Large intestine (tissue), 3 donors: ENCODE measurements around the gene CASS4. TPM values are rescaled to one million over a fixed set of nuclear protein-coding genes. Genes with fewer than 3 reads are reported as not detected.
A peak's percentile ranks its signal among the peaks of the same experiment; 100 is the strongest.
"Not testable (repeated sequence)": the region's sequence is repeated elsewhere in the genome, so short reads cannot be mapped to it uniquely, and the experiment has no call there.

Source experiments
- DNase-seq, 2 donors: peaks; one replicate each; pipeline versions ENCODE4 v3.0.0 to v3.0.0-alpha.2; 2013
- H3K27ac ChIP-seq: one replicate; pipeline ENCODE4 v1.5.1; 2013; ENCODE audit warnings: low read length
- H3K27me3 ChIP-seq: 2 replicates; pipeline ENCODE4 v1.6.1; 2013; ENCODE audit warnings: low read length; ENCODE audit not compliant: control insufficient read depth, insufficient read depth
- H3K36me3 ChIP-seq: 2 replicates; pipeline ENCODE4 v1.6.1; 2013; ENCODE audit warnings: low read length; ENCODE audit not compliant: control insufficient read depth, insufficient read depth
- H3K4me1 ChIP-seq: one replicate; pipeline ENCODE4 v1.6.1; 2013; ENCODE audit warnings: low read length; ENCODE audit not compliant: control insufficient read depth, insufficient read depth
- H3K4me3 ChIP-seq: one replicate; pipeline ENCODE4 v1.5.1; 2013; ENCODE audit warnings: low read length
- H3K9me3 ChIP-seq: one replicate; pipeline ENCODE4 v1.6.1; 2013; ENCODE audit warnings: mild to moderate bottlenecking, low read depth, low read length, moderate library complexity; ENCODE audit not compliant: control insufficient read depth
- WGBS: methylation state at CpG from one replicate; pipeline ENCODE4 v1.1.5; 2013; ENCODE audit warnings: low lambda C conversion rate; ENCODE audit not compliant: insufficient coverage; 5-methylcytosine and 5-hydroxymethylcytosine counted together
- polyA plus RNA-seq: library from polyadenylated mRNA; unstranded; fragments of 120-200 nt; gene quantifications from one replicate; pipeline ENCODE4 v1.2.1, GENCODE V29; 2013

The CASS4 gene
- polyA plus RNA-seq, 1 donor: 1.2 TPM

DNA sequence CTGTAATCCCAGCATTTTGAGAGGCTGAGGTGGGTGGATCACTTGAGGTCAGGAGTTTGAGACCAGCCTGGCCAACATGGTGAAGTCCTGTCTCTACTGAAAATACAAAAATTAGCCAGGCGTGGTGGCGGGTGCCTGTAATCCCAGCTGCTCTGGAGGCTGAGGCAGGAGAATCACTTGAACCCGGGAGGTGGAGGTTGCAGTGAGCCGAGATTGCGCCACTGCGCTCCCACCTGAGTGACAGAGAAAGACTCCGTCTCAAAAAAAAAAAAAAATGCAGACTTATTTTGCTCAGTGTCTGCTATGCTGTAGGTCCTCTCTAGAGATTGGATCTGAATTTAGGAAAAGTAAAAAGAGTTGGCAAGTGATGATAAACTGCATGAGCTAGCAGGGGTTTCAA is 773 bp upstream of the CASS4 start:
- H3K4me1 ChIP-seq, H3K27me3 ChIP-seq: not testable (repeated sequence)
- WGBS: 96% methylated on average over 4 of the region's 7 CpGs

DNA sequence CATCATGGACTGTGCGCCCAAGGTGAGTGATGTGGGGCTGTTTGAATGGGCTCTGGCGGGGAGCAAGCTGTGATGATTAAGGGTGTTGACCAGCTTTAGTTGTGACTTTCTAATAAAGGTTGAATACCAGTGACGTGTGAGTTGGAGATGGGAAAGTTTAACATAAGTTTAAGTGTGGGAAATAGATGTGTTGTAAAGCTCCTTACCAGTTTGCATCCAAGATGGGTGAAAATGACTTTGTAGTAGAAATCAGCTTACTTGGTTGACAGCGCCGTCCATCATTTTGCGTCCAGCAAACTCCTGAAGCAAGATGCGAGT is 372 bp downstream of the CASS4 start:
- H3K4me1 ChIP-seq: no peaks in the 10 kb centered on the region
- peak overlapping the region; percentile 58 for H3K27ac ChIP-seq
- no peaks in the 10 kb centered on the region for H3K9me3 ChIP-seq
- H3K4me3 ChIP-seq: peak overlapping the region; percentile 12
- peaks cover 13% of the 10 kb centered on the region for H3K36me3 ChIP-seq
- no CpG with 5 or more reads among the region's 7 CpGs for WGBS
- H3K27me3 ChIP-seq: no peaks in the 10 kb centered on the region
- DNase-seq: no peak

More for the DNA sequence above, 773 bp upstream of the CASS4 start:
- H3K36me3 ChIP-seq: peaks cover 21% of the 10 kb centered on the region
- not testable (repeated sequence) for DNase-seq, H3K4me3 ChIP-seq, H3K27ac ChIP-seq, H3K9me3 ChIP-seq

DNA sequence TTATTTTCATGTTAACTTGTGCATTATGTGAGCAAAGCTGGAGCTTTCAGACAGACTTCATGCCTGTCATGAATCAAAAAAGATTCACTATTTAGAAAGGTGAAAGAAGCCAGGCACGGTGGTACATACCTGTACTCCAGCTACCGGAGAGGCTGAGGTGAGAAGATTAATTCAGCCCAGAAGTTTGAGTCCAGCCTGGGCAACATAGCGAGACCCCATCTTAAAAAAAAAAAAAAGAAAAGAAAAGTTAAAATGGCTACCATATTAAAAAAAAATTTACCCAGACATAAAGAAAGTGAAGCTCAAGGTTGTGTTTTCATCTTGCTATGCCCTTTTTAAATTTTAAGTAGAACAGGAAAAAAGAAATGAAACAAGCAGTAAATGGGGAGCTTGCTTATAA is 889 bp downstream of the CASS4 start:
- Histone ChIP-seq H3K9me3 (no peaks in the 10 kb centered on the region), H3K36me3 (peaks cover 8% of the 10 kb centered on the region), H3K4me1 (no peaks in the 10 kb centered on the region), H3K27me3 (no peaks in the 10 kb centered on the region), H3K27ac (no peak overlapping the region), H3K4me3 (no peak overlapping the region)
- no peak for DNase-seq
- 100% methylated on average over 1 of the region's 3 CpGs for WGBS

DNA sequence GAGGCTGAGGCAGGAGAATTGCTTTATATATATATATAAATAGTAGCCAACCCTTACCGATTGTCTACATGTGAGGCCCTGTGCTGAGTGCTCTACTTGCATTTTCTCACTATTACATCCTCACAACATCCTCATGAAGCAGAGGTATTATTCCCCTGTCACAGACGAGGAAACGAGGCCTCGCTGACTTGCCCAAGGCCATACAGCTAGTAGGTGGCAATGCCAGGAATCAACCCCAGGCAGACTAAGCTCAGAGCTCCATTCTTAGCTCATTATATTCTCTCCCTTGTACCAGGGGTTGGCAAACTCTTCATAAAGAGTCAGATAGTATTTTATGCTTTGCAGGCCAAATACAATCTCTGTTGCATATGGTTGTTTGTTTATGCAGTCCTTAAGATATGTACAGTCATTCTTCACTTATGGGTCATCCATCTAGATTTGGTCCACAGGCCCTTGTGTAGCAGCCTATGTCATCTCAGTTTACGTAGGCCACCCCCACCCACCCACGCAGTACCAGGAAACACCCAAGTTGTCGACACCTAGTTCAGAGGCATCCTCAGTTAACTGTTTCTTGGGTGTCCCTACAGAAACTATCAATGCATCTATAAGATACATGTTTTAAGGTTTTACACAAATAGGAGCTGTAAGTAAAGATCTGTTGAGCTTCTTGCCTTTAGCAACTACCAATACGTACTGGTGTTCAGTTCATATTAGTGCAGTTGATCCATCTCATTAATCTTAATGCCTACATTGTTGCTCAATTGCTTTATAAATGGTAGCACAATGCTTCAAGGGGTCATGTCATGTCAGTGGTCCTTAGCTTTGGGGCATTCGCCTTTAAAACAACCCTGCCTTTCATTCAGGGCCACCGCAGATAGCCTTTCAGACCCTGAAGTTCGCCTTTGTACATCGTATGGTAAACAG is 3.0 kb downstream of the CASS4 start:
- H3K4me1 ChIP-seq: no peaks in the 10 kb centered on the region
- no peak overlapping the region for H3K27ac ChIP-seq
- peaks cover 3% of the 10 kb centered on the region for H3K36me3 ChIP-seq
- WGBS: no CpG with 5 or more reads among the region's 12 CpGs
- H3K4me3 ChIP-seq: no peak overlapping the region
- DNase-seq: no peak
- no peaks in the 10 kb centered on the region for H3K9me3 ChIP-seq
- no peaks in the 10 kb centered on the region for H3K27me3 ChIP-seq

DNA sequence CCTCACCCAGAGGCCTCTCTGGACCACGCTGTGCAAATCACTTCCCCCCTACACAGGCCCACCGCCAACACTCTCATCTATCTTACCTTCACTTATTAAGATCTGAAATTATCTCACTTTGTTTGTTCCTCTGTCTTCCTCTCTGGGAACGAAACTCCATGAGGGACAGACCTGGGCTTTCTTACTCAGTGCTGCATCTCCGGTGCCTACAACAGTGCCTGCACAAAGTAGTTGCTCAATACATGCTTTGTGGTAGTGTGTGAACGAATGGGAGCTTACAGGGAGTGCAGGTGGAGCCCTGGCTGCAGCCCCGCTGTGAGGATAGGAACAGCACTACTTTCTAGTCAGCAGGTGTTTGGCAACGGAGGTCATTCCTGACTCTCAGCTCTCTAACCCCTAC is 5.3 kb downstream of the CASS4 start:
- no peaks in the 10 kb centered on the region for H3K4me1 ChIP-seq
- WGBS: 100% methylated on average over 1 of the region's 7 CpGs
- DNase-seq: no peak
- no peaks in the 10 kb centered on the region for H3K9me3 ChIP-seq
- no peaks in the 10 kb centered on the region for H3K27me3 ChIP-seq
- no peak overlapping the region for H3K27ac ChIP-seq
- H3K36me3 ChIP-seq: peaks cover 3% of the 10 kb centered on the region
- no peak overlapping the region for H3K4me3 ChIP-seq

DNA sequence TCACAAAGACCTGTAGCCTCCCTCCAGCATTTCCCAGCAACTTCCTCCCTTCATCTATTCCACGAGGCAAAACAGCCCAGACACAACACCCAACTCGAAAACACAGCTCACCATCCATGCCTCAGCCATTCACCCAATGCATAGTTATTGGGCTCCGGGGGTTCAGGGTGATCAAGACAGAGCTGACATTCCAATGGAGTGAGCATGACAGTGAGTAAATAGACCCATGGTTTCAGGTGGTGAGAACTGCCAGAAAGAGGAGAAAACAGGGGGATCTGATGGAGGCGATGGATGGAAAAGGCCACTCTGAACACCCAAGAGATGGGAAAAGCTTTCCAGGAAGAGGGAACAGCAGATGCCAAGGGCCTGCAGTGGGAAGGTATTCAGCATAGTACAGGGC is 5.9 kb downstream of the CASS4 start:
- Histone ChIP-seq H3K27ac (no peak overlapping the region), H3K4me3 (no peak overlapping the region), H3K27me3 (no peaks in the 10 kb centered on the region), H3K4me1 (no peaks in the 10 kb centered on the region), H3K36me3 (peaks cover 3% of the 10 kb centered on the region), H3K9me3 (no peaks in the 10 kb centered on the region)
- no CpG with 5 or more reads among the region's 4 CpGs for WGBS
- no peak for DNase-seq

DNA sequence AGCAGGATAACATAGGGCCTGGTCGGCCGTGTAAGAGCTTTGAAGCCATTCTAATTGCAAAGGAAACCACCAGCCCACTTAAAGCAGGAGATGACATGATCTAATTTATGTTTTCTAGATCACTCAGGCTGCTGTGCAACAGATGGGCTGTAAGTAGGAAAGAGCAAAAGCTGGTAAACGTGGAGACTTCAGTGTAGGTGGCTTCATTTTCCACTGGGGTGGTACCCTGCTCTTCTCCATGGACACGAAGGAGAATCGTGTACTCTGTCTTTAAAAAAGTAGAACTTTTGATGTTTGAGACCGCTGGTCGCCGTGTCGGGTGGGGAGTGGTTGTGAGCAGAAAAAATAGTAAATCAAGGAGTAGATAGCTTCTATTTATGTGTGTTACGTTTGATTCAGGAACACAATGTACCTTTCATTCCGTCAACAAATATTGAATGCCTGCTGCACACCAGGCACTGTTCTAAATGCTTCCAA is 6.4 kb downstream of the CASS4 start:
- no peak overlapping the region for H3K4me3 ChIP-seq
- H3K27ac ChIP-seq: no peak overlapping the region
- no peak for DNase-seq
- no peaks in the 10 kb centered on the region for H3K27me3 ChIP-seq
- peaks cover 3% of the 10 kb centered on the region for H3K36me3 ChIP-seq
- no peaks in the 10 kb centered on the region for H3K9me3 ChIP-seq
- no peaks in the 10 kb centered on the region for H3K4me1 ChIP-seq
- WGBS: 85% methylated on average over 5 of the region's 11 CpGs

DNA sequence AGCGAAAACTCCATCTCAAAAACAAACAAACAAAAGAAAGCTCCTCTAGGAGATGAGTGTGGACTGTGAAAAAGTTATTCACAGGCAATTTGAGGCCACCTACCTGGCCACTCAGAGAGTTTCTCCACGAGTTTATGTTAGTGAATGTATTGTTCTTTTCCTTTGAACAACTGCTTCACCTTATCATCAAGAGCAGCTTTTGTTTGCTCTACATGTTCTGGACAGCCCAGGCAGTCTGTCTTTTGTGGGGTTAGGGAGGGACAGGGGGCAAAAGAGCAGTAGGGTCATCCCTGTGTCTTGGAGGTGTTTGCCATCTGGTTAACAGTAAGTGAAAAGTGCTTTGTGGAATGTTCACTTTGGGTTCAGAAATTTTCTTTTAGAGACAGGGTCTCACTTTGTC is 8.0 kb downstream of the CASS4 start:
- Histone ChIP-seq H3K36me3 (peaks cover 3% of the 10 kb centered on the region), H3K27ac (no peak overlapping the region), H3K4me1 (no peaks in the 10 kb centered on the region), H3K9me3 (no peaks in the 10 kb centered on the region), H3K4me3 (no peak overlapping the region), H3K27me3 (no peaks in the 10 kb centered on the region)
- no peak for DNase-seq
- WGBS: 100% methylated on average over 1 of the region's 2 CpGs

DNA sequence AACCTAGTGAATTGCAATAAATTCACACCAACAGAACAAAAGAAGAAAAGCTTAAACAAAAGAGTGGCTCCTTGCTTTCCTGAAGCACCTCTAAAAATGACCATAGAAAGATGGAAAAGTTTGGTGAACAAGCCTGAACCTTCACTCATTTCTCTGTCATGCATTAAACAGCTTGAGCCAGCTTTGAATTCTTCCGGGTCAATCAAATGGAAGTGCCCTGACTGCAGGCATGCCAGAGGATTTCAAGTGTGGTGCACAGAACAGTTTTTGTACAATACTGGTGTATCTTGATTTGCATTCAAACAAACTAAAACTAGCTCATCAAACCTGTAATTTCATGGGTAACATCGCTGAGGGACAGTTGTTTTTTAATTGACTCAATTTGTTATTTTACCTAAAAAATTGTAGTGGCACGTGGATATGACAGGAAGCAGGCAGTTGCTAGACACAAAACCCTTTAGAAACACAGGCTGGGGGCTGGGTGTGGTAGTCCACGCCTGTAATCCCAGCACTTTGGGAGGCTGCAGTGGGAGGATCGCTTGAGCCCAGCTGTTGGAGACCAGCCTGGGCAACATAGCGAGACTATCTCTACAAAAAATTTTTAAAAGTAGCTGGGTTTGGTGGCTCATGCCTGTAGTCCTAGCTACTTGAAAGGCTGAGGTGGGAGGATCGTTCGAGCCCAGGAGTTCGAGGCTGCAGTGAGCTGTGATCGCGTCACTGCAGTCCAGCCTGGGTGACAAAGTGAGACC is 9.1 kb downstream of the CASS4 start:
- Histone ChIP-seq H3K4me1 (no peaks in the 10 kb centered on the region), H3K9me3 (no peaks in the 10 kb centered on the region), H3K4me3 (no peak overlapping the region), H3K27ac (no peak overlapping the region), H3K27me3 (no peaks in the 10 kb centered on the region), H3K36me3 (peaks cover 3% of the 10 kb centered on the region)
- WGBS: no CpG with 5 or more reads among the region's 11 CpGs
- no peak for DNase-seq

DNA sequence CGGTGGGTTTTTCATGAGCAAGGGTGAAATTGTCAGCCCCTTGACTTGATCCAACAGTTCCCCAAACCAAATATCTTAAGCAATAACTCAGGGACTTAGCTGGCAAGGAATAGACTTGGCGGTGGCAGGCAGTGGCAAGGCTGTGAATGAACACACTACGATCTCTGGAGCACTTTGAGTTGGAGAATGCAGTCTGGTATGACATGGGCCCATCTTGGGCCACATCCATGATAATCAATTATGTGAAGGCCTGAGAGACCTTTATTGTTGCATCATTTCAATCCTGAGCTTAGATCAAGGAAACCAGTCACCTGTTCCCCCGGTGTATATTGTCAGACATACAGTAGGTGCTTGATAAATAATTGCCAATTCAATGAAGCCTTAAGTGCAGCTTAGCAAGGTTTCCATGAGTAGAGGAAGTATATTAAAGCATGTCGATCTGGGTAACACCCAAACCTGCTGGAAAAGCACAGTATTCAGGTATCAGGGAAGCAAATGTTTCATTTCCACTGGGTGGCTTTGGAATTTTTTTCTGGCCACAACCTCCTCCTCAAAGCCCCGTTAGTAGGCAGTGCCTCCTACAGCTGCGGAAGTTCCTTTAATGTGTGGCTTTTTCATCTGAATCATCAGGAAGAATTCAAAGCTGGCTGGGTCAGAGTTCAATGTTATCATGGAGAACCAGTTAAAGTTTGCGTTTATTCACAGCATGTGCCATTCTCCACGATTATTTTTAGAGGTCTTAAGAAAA is 10.2 kb downstream of the CASS4 start:
- Histone ChIP-seq H3K27me3 (no peaks in the 10 kb centered on the region), H3K4me3 (no peak overlapping the region), H3K27ac (no peak overlapping the region), H3K36me3 (no peaks in the 10 kb centered on the region), H3K9me3 (no peaks in the 10 kb centered on the region), H3K4me1 (no peaks in the 10 kb centered on the region)
- no peak for DNase-seq
- 73% methylated on average over 2 of the region's 9 CpGs for WGBS
